Hepatocyte (in vitro differentiated cells): ENCODE data around the gene LPP.

Source experiments
- EZH2 ChIP-seq: fragments of 200-600 bp; sonication (generic); IDR thresholded peaks from 2 replicates; pipeline ENCODE4 v1.6.1; 2016; ENCODE audit warnings: antibody characterized with exemption, mild to moderate bottlenecking, borderline replicate concordance
- TF ChIP-seq, protein P1 (sequence below): fragments of 200-600 bp; sonication (generic); IDR thresholded peaks from 2 replicates; pipeline ENCODE4 v1.5.1; 2016; ENCODE audit warnings: antibody characterized with exemption, mild to moderate bottlenecking; ENCODE audit not compliant: poor library complexity

DNA sequence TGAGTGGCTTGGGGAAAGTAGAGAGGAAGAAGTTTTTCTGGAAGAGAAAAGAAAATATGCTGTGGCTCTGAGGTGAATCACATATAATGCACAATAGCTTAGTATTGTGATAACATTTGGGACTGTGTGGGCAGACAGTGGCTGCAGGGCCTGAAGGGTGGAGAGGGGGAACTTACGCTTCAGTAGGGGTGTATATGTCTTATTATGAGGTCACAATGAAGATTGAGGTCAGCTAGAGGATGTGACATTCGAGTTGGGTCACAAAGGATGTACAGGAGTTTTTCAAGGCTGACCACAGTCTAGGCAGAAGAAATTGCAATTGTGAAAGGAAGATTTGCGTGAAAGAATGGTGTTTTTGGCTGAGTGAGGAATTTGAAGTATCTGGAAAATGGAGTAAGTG, 414.8 kb downstream of the LPP start:
- TF ChIP-seq, protein P1, sequence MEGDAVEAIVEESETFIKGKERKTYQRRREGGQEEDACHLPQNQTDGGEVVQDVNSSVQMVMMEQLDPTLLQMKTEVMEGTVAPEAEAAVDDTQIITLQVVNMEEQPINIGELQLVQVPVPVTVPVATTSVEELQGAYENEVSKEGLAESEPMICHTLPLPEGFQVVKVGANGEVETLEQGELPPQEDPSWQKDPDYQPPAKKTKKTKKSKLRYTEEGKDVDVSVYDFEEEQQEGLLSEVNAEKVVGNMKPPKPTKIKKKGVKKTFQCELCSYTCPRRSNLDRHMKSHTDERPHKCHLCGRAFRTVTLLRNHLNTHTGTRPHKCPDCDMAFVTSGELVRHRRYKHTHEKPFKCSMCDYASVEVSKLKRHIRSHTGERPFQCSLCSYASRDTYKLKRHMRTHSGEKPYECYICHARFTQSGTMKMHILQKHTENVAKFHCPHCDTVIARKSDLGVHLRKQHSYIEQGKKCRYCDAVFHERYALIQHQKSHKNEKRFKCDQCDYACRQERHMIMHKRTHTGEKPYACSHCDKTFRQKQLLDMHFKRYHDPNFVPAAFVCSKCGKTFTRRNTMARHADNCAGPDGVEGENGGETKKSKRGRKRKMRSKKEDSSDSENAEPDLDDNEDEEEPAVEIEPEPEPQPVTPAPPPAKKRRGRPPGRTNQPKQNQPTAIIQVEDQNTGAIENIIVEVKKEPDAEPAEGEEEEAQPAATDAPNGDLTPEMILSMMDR: no peak
- no peak for TF ChIP-seq EZH2
